K562 (cell line): Measurements from ENCODE around the gene PDZRN3. TPM values are rescaled to one million over a fixed set of nuclear protein-coding genes. Genes with fewer than 3 reads are reported as not detected.

Experiments used
- ATAC-seq: fragments of 200-7000 bp; cut with Tn5 transposase; 3 replicates; pipeline ENCODE4 v1.9.1; 2020; ENCODE audit warnings: moderate library complexity
- BruUV-seq: library from RNA; stranded (reverse); fragments of 400-500 nt; replicated peaks from 2 replicates; lab custom pipeline; 2021; lab: Mats Ljungman, UMichigan
- CTCF ChIA-PET: fragments of 300-600 bp; formaldehyde crosslinking; extraction: SDS; loops from one replicate; lab custom pipeline; 2021; ENCODE audit warnings: low intra/inter-chr PET ratio; lab: Yijun Ruan, JAX
- POLR2A ChIA-PET: fragments of 300-600, 350-650 bp; sonication (Branson Sonifier 250); formaldehyde crosslinking; extraction: SDS; loops from one replicate; lab custom pipeline; 2021; ENCODE audit warnings: antibody characterized with exemption, inconsistent platforms; lab: Yijun Ruan, JAX
- DNase-seq, 4 experiments: peaks; one replicate each; pipeline versions ENCODE4 v3.0.0 to v3.0.0-alpha.2; 2011 to 2018; ENCODE audit warnings: low spot score in 3 of 4, mixed read lengths in 3 of 4; ENCODE audit errors: extremely low read depth in 1 of 4
- FAIRE-seq: peaks from 2 replicates; lab custom pipeline; 2011; peaks lifted over from hg19 to GRCh38; lab: Jason Lieb, UNC
- H2AFZ ChIP-seq: 2 replicates; pipeline ENCODE4 v1.6.0; 2011; ENCODE audit warnings: low read depth, low read length, control low read depth, inconsistent platforms
- H3K27ac ChIP-seq: fragments of 200-600 bp; 3 replicates; pipeline ENCODE4 v1.8.0; 2011; ENCODE audit warnings: low read depth, mild to moderate bottlenecking, control low read depth, inconsistent platforms, low read length, moderate library complexity, mixed read lengths; ENCODE audit errors: extremely low read depth
- H3K27me3 ChIP-seq, 2 experiments: fragments of 300-600 bp in 1 of 2; 2 replicates in 1 of 2; 3 replicates in 1 of 2; pipeline versions ENCODE4 v1.6.0 to v1.8.0; 2011; ENCODE audit warnings: inconsistent platforms in 2 of 2, low read length in 2 of 2, mild to moderate bottlenecking in 1 of 2, mixed read lengths in 1 of 2, moderate library complexity in 1 of 2; ENCODE audit not compliant: control insufficient read depth in 2 of 2, insufficient read depth in 2 of 2
- H3K36me3 ChIP-seq: fragments of 300-600 bp; 3 replicates; pipeline ENCODE4 v1.8.0; 2011; ENCODE audit warnings: mild to moderate bottlenecking, low read length, inconsistent platforms; ENCODE audit not compliant: control insufficient read depth, insufficient read depth
- H3K4me1 ChIP-seq, 2 experiments: fragments of 200-600 bp in 1 of 2; replicated peaks in 1 of 2; 2 replicates in 1 of 2; 3 replicates in 1 of 2; pipeline versions ENCODE4 v1.5.1 to v1.8.0; 2011; ENCODE audit warnings: inconsistent platforms in 2 of 2, low read length in 2 of 2, mild to moderate bottlenecking in 1 of 2, mixed read lengths in 1 of 2, moderate library complexity in 1 of 2; ENCODE audit not compliant: control insufficient read depth in 2 of 2, insufficient read depth in 2 of 2
- H3K4me2 ChIP-seq: 2 replicates; pipeline ENCODE4 v1.6.1; 2011; ENCODE audit warnings: low read length, control low read depth, inconsistent platforms, mixed read lengths; ENCODE audit not compliant: insufficient read depth
- H3K4me3 ChIP-seq: fragments of 200-600 bp; sonication (generic), shearing (Covaris generic); 2 replicates; pipeline ENCODE4 v1.5.1; 2016; ENCODE audit warnings: control low read depth, inconsistent platforms
- H3K79me2 ChIP-seq: fragments of 200-600 bp; 3 replicates; pipeline ENCODE4 v1.8.0; 2011; ENCODE audit warnings: low read length, inconsistent platforms; ENCODE audit not compliant: control insufficient read depth, insufficient read depth
- H3K9ac ChIP-seq, 2 experiments: 2 replicates each; pipeline versions ENCODE4 v1.6.0 to v1.6.1; 2011; ENCODE audit warnings: low read depth in 2 of 2, low read length in 2 of 2, control low read depth in 1 of 2, inconsistent platforms in 1 of 2, mild to moderate bottlenecking in 1 of 2, mixed read lengths in 1 of 2; ENCODE audit not compliant: insufficient read depth in 1 of 2
- H3K9me1 ChIP-seq: one replicate; pipeline ENCODE4 v1.6.0; 2011; ENCODE audit warnings: inconsistent platforms, mild to moderate bottlenecking, low read length, moderate library complexity; ENCODE audit not compliant: control insufficient read depth, insufficient read depth
- H3K9me3 ChIP-seq: replicated peaks from 2 replicates; pipeline ENCODE4 v1.5.1; 2011; ENCODE audit warnings: low read depth, low read length, inconsistent platforms; ENCODE audit not compliant: control insufficient read depth, insufficient read depth
- H4K20me1 ChIP-seq: replicated peaks from 2 replicates; pipeline ENCODE4 v1.6.1; 2011; ENCODE audit warnings: low read length, inconsistent platforms, mixed read lengths; ENCODE audit not compliant: control insufficient read depth, insufficient read depth
- FOSL1 ChIP-seq: fragments of 200-800 bp; sonication (Bioruptor generic); conservative IDR thresholded peaks from 2 replicates; pipeline ENCODE4 v1.6.1; 2016; ENCODE audit warnings: missing genetic modification characterization, missing compliant biosample characterization
- HLTF ChIP-seq: fragments of 450-650 bp; IDR thresholded peaks from 2 replicates; pipeline ENCODE4 v1.6.1; 2016
- ILK ChIP-seq: fragments of 450-650 bp; IDR thresholded peaks from 2 replicates; pipeline ENCODE4 v1.6.1; 2016; ENCODE audit warnings: missing genetic modification characterization, low read depth, mild to moderate bottlenecking, missing compliant biosample characterization, moderate library complexity, borderline replicate concordance
- NUFIP1 ChIP-seq: fragments of 450-650 bp; IDR thresholded peaks from 2 replicates; pipeline ENCODE4 v1.6.1; 2018; ENCODE audit not compliant: partially characterized antibody
- RFX5 ChIP-seq: IDR thresholded peaks from 2 replicates; pipeline ENCODE4 v1.6.1; 2011; ENCODE audit warnings: low read depth, mild to moderate bottlenecking, improper control_type of control experiment, low read length
- TEAD4 ChIP-seq, 2 experiments: sonication (generic) in 1 of 2; formaldehyde crosslinking in 1 of 2; IDR thresholded peaks; 2 replicates each; pipeline versions ENCODE4 v1.6.1 to v1.8.0; 2012 to 2022; ENCODE audit warnings: borderline replicate concordance in 1 of 2, inconsistent platforms in 1 of 2, low read length in 1 of 2, mild to moderate bottlenecking in 1 of 2, missing genetic modification reagents in 1 of 2
- XRCC3 ChIP-seq: fragments of 450-650 bp; IDR thresholded peaks from 2 replicates; pipeline ENCODE4 v1.6.1; 2017; ENCODE audit warnings: mild to moderate bottlenecking, moderate library complexity
- ZKSCAN3 ChIP-seq: fragments of 250-450 bp; sonication (Bioruptor Pico); IDR thresholded peaks from 2 replicates; pipeline ENCODE4 v1.4.0; 2020
- ZNF174 ChIP-seq: fragments of 250-450 bp; sonication (Bioruptor Pico); IDR thresholded peaks from 2 replicates; pipeline ENCODE4 v1.4.0; 2020; ENCODE audit warnings: mild to moderate bottlenecking
- ZNF507 ChIP-seq: conservative IDR thresholded peaks from 2 replicates; pipeline ENCODE4 v1.6.1; 2017; ENCODE audit warnings: missing genetic modification characterization, missing compliant biosample characterization
- WGBS: fragments of 100-300 bp; shearing (Covaris generic); methylation state at CpG from one replicate; pipeline ENCODE4 v1.1.6; 2016; ENCODE audit warnings: low coverage, mixed read lengths; ENCODE audit not compliant: insufficient coverage; ENCODE audit errors: missing lambda C conversion rate; 5-methylcytosine and 5-hydroxymethylcytosine counted together
- in situ Hi-C: fragments of 300-500 bp; cut with MboI; formaldehyde crosslinking; loops from 4 replicates; pipeline ENCODE4 v1.15.0; 2018; ENCODE audit warnings: inconsistent platforms, mixed read lengths
- intact Hi-C: fragments of 100-400 bp; cut with micrococcal nuclease; formaldehyde crosslinking; loops from 2 replicates; pipeline ENCODE4 v1.14.2; 2022
- polyA plus RNA-seq, 8 experiments: library from polyadenylated mRNA; depleted of rRNA in 4 of 8; stranded (reverse) in 5 of 8; unstranded in 3 of 8; fragments of >200 nt; fragmentation: Nextera tagmentation in 2 of 8; fragmentation: Illumina TruSeq in 1 of 8; extraction: Ambion mirVana in 2 of 8; extraction: Trizol in 1 of 8; gene quantifications; 2 replicates each; pipeline versions ENCODE4 v1.2.1 to v1.2.3, GENCODE V29; 2011 to 2014; ENCODE audit warnings: inconsistent platforms in 1 of 8, missing spikeins in 1 of 8
- total RNA-seq, 7 experiments: library from RNA; depleted of rRNA in 6 of 7; stranded (reverse); fragments of >200 nt in 6 of 7; fragmentation: Illumina TruSeq in 2 of 7; extraction: Trizol in 2 of 7; gene quantifications; 2 replicates each; pipeline versions ENCODE4 v1.2.1 to v1.2.3, GENCODE V29; 2011 to 2021; ENCODE audit warnings: low replicate concordance in 1 of 7
- TF ChIP-seq, protein P1 (sequence below): fragments of 250-450 bp; sonication (Bioruptor Pico); IDR thresholded peaks from 2 replicates; pipeline ENCODE4 v1.4.0; 2020
- TF ChIP-seq, protein P2 (sequence below): IDR thresholded peaks from 2 replicates; pipeline ENCODE4 v1.6.1; 2016; ENCODE audit warnings: missing genetic modification characterization, missing compliant biosample characterization
- TF ChIP-seq, protein P3 (sequence below): IDR thresholded peaks from 2 replicates; pipeline ENCODE4 v1.6.1; 2014; ENCODE audit warnings: antibody characterized with exemption
- TF ChIP-seq, protein P4 (sequence below): sonication (generic); formaldehyde crosslinking; IDR thresholded peaks from 2 replicates; pipeline ENCODE4 v1.9.0; 2022; ENCODE audit warnings: mild to moderate bottlenecking, missing genetic modification reagents

PDZRN3 gene
- total and polyA plus RNA-seq, 9 of the 15 experiments (the other 6 are each of a cell fraction or from before 2014, with no cell fraction given): 0.16 TPM; not detected in 8

DNA sequence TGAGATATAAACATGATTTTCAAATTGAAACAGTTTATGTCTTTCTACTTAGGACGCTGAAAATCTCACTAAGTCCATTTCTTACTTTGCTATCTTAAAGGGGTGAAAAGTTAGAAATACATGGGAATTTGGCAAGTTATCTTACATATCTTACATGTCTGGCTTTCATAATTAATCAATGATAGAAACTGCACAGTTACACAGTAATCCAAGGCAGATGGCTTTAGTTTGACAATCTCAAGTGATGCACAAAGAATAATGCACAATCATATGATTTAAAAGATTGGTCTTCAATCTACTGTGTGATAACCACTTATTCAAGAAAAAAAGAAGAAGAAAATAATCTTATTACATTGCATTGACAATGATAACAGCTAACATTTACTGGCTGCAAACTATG is 14.2 kb downstream of the PDZRN3 start (continued):
- TF ChIP-seq XRCC3 (no peak), ZNF174 (CRISPR knock-in tag) (no peak), ZKSCAN3 (CRISPR knock-in tag) (no peak)
- TF ChIP-seq, protein P1, sequence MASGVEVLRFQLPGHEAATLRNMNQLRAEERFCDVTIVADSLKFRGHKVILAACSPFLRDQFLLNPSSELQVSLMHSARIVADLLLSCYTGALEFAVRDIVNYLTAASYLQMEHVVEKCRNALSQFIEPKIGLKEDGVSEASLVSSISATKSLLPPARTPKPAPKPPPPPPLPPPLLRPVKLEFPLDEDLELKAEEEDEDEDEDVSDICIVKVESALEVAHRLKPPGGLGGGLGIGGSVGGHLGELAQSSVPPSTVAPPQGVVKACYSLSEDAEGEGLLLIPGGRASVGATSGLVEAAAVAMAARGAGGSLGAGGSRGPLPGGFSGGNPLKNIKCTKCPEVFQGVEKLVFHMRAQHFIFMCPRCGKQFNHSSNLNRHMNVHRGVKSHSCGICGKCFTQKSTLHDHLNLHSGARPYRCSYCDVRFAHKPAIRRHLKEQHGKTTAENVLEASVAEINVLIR (CRISPR knock-in tag): no peak

DNA sequence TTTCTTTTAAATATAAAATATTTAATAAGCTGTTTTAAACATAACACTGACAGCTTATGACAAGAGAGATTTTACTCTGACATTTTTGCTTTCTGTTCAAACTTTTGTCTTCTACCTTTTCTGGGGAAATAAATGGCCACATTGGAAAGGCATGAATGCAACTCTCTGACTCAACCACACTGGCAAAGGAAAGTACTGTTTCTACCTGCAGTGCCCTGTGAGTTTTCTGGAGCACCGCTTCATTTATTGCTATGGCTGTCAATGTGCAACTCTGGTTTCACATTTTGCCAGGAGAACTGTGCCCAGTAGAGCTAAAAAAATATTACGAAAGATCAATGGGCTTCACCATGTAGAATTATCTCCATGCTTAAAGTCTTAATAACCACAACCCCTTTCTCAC is 15.1 kb downstream of the PDZRN3 start:
- POLR2A ChIA-PET: no interaction called here
- 0% methylated on average over 2 of the region's 2 CpGs for WGBS
- Histone ChIP-seq H3K27me3 (no peaks in the 10 kb centered on the region), H3K4me1 (no peaks in the 10 kb centered on the region), H3K4me3 (no peak overlapping the region), H3K4me2 (no peak overlapping the region), H3K79me2 (no peaks in the 10 kb centered on the region), H3K27ac (no peak overlapping the region), H4K20me1 (no peaks in the 10 kb centered on the region), H3K9me3 (no peaks in the 10 kb centered on the region), H3K9me1 (no peaks in the 10 kb centered on the region), H3K9ac (no peak overlapping the region), H3K36me3 (no peaks in the 10 kb centered on the region), H2AFZ (no peak overlapping the region)
- in situ Hi-C loops (no loop called here), intact Hi-C loops (no loop called here)
- FAIRE-seq (no peak), DNase-seq (no peak), ATAC-seq (no peak)
- BruUV-seq: no TSS peak
- CTCF ChIA-PET: no interaction called here
- TF ChIP-seq, protein P2, sequence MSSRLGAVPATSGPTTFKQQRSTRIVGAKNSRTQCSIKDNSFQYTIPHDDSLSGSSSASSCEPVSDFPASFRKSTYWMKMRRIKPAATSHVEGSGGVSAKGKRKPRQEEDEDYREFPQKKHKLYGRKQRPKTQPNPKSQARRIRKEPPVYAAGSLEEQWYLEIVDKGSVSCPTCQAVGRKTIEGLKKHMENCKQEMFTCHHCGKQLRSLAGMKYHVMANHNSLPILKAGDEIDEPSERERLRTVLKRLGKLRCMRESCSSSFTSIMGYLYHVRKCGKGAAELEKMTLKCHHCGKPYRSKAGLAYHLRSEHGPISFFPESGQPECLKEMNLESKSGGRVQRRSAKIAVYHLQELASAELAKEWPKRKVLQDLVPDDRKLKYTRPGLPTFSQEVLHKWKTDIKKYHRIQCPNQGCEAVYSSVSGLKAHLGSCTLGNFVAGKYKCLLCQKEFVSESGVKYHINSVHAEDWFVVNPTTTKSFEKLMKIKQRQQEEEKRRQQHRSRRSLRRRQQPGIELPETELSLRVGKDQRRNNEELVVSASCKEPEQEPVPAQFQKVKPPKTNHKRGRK (tag): no peak
- TF ChIP-seq HLTF (no peak), NUFIP1 (no peak), RFX5 (no peak), ZNF507 (no peak), TEAD4 (IDR thresholded peaks at IDR 0.05; ENCODE audit: low read length) (no peak), TEAD4 (CRISPR knock-in tag; IDR thresholded peaks at IDR 0.05; ENCODE audit: borderline replicate concordance) (no peak), ILK (no peak), FOSL1 (no peak)
- TF ChIP-seq, protein P3, sequence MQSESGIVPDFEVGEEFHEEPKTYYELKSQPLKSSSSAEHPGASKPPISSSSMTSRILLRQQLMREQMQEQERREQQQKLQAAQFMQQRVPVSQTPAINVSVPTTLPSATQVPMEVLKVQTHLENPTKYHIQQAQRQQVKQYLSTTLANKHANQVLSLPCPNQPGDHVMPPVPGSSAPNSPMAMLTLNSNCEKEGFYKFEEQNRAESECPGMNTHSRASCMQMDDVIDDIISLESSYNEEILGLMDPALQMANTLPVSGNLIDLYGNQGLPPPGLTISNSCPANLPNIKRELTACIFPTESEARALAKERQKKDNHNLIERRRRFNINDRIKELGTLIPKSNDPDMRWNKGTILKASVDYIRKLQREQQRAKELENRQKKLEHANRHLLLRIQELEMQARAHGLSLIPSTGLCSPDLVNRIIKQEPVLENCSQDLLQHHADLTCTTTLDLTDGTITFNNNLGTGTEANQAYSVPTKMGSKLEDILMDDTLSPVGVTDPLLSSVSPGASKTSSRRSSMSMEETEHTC: no peak
- TF ChIP-seq, protein P4, sequence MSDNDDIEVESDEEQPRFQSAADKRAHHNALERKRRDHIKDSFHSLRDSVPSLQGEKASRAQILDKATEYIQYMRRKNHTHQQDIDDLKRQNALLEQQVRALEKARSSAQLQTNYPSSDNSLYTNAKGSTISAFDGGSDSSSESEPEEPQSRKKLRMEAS: no peak
